T47D (cell line): ENCODE data around the gene F10.
"Not testable (repeated sequence)": the region's sequence is repeated elsewhere in the genome, so short reads cannot be mapped to it uniquely, and the experiment has no call there.

ENCODE experiments used
- DNase-seq, 2 experiments: peaks; one replicate each; pipeline versions ENCODE4 v3.0.0 to v3.0.0-alpha.2; 2011 to 2012; ENCODE audit warnings: low read depth in 1 of 2, low spot score in 1 of 2
- JUND ChIP-seq: IDR thresholded peaks from 2 replicates; pipeline ENCODE4 v1.6.1; 2012; ENCODE audit warnings: low read depth
- in situ Hi-C: cut with HindIII; loops from 2 replicates; pipeline ENCODE4 v1.10.0; 2016; ENCODE audit warnings: low sequenced_read_pairs, low pct_unique_long_range_greater_than_20kb

Gene F10

GRCh38 chr13:113122550-113123225 lies at the start of gene F10:
Gene F10 (plus strand): TSS chr13:113122799. CDS start chr13:113122856, 57 bp downstream.
- in situ Hi-C loops, result no loop called here
- TF ChIP-seq JUND, result no peak
- no peak for DNase-seq

- TF ChIP-seq JUND, result no peak
- in situ Hi-C loops, result no loop called here
Observed at GRCh38 chr13:113073942-113074341, 48.7 kb upstream of the F10 start.

GRCh38 chr13:113074401-113074800 lies 48.2 kb upstream of the F10 start:
- no peak for TF ChIP-seq JUND
- in situ Hi-C loops, result no loop called here
- DNase-seq, result no peak

More at GRCh38 chr13:113073942-113074341, 48.7 kb upstream of the F10 start:
- no peak for DNase-seq

DNA sequence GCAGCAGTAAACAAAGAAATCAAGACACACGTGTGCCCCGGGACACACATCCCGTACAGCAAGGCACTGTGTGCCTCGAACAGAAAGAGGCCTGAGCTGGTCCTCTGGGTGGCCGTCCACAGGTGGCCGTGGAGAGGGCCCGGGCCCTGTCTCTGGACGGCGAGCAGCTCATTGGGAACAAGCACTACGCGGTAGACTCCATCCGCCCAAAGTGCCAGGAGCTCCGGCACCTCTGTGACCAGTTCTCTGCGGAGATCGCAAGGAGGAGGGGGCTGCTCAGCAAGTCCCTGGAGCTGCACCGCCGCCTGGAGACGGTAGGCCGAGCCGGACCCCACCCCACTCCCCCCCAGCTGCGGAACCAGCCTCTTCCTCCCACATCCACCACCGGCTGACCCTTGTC lies 47.7 kb upstream of the F10 start:
- in situ Hi-C loops, result no loop called here
- no peak for DNase-seq
- no peak for TF ChIP-seq JUND

- DNase-seq, result no peak
- TF ChIP-seq JUND, result no peak
- in situ Hi-C loops, result no loop called here
Observed at GRCh38 chr13:113075711-113076110, 46.9 kb upstream of the F10 start.

DNA sequence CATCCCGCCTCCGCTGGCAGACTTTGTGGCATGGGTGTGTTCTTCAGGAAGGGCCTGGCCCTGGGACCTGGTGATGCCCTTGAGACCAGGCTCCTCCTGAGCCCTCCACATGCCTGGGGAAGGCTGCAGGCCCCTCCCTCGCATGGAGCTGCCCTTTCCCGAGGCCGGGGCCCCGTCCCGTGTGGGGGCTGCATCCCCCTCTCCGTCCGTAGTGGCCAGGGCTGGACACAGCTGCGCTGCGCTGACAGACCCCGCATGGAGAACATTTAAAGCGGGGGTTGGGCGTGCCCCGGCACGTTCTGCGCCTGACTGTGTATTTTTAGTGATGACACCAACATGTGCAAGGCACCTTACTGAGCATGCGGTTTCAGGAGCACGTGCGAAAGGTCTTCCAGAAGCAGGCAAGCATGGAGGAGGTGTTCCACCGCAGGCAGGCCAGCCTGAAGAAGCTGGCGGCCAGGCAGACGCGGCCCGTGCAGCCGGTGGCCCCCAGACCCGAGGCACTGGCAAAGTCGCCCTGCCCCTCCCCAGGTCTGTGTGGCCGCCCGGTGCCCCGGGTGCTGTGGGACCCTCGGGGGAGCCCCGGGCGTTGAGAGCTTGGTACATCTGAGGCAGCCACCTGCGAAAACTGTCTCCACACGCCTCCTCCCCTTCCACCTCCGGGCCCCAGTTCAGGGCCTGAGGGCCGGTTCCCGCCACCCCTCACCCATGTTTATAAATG lies 45.8 kb upstream of the F10 start:
- in situ Hi-C loops, result no loop called here
- TF ChIP-seq JUND, result no peak
- DNase-seq, result no peak

DNA sequence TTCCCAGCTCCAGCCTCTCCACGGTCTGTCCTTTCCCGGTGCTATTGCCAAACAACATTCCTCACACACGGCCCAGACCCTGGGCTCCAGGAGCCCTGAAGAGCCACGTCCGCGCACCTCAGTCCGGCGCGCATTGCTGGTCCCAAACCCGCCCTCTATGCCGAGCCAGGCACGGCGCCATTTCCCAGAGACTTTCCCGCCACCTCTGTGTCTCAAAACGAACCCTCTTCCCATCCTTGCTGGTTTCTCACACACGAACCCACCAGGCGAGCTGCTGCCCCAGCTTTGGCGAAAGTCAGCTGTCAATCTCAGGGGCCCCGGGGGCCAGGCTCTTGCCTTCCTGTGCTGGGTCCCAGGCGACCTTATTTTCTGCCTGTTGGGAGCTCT lies 45.0 kb upstream of the F10 start:
- no peak for TF ChIP-seq JUND
- no peak for DNase-seq
- in situ Hi-C loops, result no loop called here

DNA sequence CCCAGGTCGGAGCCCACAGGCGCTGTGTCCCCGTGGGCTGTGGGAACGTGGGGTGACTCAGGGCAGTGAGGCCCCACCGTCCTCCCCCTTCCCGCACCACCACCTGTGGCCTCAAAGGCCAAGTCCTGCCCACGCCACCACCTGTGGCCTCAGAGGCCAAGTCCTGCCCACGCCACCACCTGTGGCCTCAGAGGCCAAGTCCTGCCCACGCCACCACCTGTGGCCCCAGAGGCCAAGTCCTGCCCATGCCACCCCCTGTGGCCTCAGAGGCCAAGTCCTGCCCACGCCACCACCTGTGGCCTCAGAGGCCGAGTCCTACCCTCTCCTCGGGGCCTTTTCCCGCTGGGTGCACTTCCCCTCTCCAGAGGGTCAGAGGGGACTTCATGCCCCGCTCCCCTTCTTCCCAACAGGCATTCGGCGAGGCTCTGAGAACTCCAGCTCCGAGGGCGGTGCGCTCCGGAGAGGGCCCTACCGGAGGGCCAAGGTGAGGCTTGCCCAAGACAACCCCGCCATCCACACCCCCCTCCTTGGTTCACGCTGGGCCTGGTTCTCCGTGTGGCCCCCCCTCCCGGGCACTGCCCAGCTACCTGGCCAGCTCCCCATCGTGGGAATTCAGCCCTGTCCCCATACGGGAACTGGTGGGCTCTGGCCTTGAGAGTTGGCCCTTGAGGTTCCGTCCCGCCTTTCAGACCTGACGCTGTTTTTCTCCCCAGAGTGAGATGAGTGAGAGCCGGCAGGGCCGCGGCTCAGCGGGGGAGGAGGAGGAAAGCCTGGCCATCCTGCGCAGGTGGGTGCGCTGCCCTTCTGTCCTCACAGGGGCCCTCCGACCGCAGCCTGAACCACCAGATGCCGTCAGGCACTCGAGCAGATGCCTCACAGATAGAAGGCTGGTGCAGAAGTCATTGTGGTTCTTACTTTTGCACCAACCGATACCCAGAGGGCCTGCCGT lies 44.4 kb upstream of the F10 start:
- in situ Hi-C loops, result no loop called here
- no peak for DNase-seq
- TF ChIP-seq JUND, result no peak

GRCh38 chr13:113078902-113079780 lies 43.5 kb upstream of the F10 start:
- in situ Hi-C loops, result no loop called here
- TF ChIP-seq JUND, result no peak
- no peak for DNase-seq

DNA sequence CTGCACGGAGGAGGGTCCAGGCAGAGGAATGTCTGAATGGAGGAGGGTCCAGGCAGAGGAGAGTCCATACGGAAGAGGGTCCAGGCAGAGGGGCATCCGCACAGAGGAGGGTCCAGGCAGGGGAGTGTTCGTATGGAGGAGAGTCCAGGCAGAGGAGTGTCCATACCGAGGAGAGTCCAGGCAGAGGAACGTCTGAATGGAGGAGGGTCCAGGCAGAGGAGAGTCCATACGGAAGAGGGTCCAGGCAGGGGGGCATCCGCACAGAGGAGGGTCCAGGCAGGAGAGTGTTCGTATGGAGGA lies 42.9 kb upstream of the F10 start:
- not testable (repeated sequence) for DNase-seq

DNA sequence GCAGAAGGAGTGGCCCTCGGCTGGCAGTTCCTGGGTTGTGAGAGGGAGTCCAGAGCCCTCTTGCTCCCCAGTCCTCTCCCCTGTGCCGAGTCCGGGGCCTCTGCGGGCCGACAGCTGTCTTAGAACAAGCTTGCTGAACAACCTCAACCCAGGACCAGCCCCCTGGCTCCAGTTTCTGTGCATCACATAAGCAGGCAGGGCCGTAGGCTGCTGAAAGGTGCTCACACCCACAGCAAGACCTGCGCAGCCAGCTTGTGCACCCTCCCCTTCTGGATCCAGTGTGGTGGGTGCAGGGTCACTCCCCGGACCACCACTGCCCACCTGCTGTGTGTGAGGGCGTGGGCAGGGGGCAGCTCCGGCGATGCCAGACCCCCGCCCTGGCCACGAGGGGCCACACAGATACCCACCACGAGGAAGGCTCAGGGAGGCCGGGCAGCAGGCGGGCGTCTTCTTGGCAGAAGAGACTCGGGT lies 42.2 kb upstream of the F10 start:
- no peak for DNase-seq
- no peak for TF ChIP-seq JUND
- in situ Hi-C loops, result no loop called here

More for the DNA sequence above, 42.9 kb upstream of the F10 start:
- in situ Hi-C loops, result not testable (repeated sequence)

- TF ChIP-seq JUND, result no peak
- in situ Hi-C loops, result no loop called here
Observed at GRCh38 chr13:113080901-113081521, 41.6 kb upstream of the F10 start.

More at GRCh38 chr13:113080901-113081521, 41.6 kb upstream of the F10 start:
- DNase-seq, result no peak
